SK-N-SH treated with all-trans-retinoic acid at 6 μM for 48 hours (cell line): ENCODE data around the gene PPBP.

ENCODE experiments used
- ATAC-seq: fragments of 200-7000 bp; cut with Tn5 transposase; 3 replicates; pipeline ENCODE4 v1.9.1; 2020; ENCODE audit warnings: mild to moderate bottlenecking, moderate library complexity
- ARNTL ChIP-seq: fragments of 450-650 bp; formaldehyde crosslinking; IDR thresholded peaks from 2 replicates; pipeline ENCODE4 v1.5.0; 2020; ENCODE audit warnings: low read depth, mild to moderate bottlenecking, moderate library complexity, borderline replicate concordance
- BACH2 ChIP-seq: fragments of 250-450 bp; sonication (Bioruptor Pico); IDR thresholded peaks from 2 replicates; pipeline ENCODE4 v1.9.0; 2021; ENCODE audit warnings: mild to moderate bottlenecking, borderline replicate concordance
- CSDC2 ChIP-seq: fragments of 250-450 bp; sonication (Bioruptor Pico); IDR thresholded peaks from 2 replicates; pipeline ENCODE4 v1.5.0; 2020; ENCODE audit warnings: mild to moderate bottlenecking, moderate library complexity
- ESRRG ChIP-seq: fragments of 250-450 bp; sonication (Bioruptor Pico); IDR thresholded peaks from 2 replicates; pipeline ENCODE4 v1.6.1; 2021; ENCODE audit warnings: mild to moderate bottlenecking
- GLIS3 ChIP-seq: fragments of 250-450 bp; sonication (Bioruptor Pico); IDR thresholded peaks from 2 replicates; pipeline ENCODE4 v1.5.0; 2020; ENCODE audit warnings: mild to moderate bottlenecking, moderate library complexity
- ISL1 ChIP-seq: fragments of 250-450 bp; sonication (Bioruptor Pico); IDR thresholded peaks from 2 replicates; pipeline ENCODE4 v2.1.2; 2022; ENCODE audit warnings: mild to moderate bottlenecking, moderate library complexity
- OSR1 ChIP-seq: fragments of 250-450 bp; sonication (Bioruptor Pico); IDR thresholded peaks from 2 replicates; pipeline ENCODE4 v1.8.0; 2022; ENCODE audit warnings: moderate library complexity, mild to moderate bottlenecking, inconsistent platforms
- PPARA ChIP-seq: fragments of 250-450 bp; sonication (Bioruptor Pico); IDR thresholded peaks from 2 replicates; pipeline ENCODE4 v1.5.0; 2020; ENCODE audit warnings: mild to moderate bottlenecking, borderline replicate concordance
- RARB ChIP-seq: fragments of 250-450 bp; sonication (Bioruptor Pico); IDR thresholded peaks from 2 replicates; pipeline ENCODE4 v1.8.0; 2021; ENCODE audit warnings: mild to moderate bottlenecking, moderate library complexity
- SNAI2 ChIP-seq: fragments of 250-450 bp; sonication (Bioruptor Pico); IDR thresholded peaks from 2 replicates; pipeline ENCODE4 v1.5.0; 2020; ENCODE audit warnings: mild to moderate bottlenecking, moderate library complexity
- TCF4 ChIP-seq: fragments of 250-450 bp; sonication (Bioruptor Pico); IDR thresholded peaks from 2 replicates; pipeline ENCODE4 v1.8.0; 2021; ENCODE audit warnings: mild to moderate bottlenecking, moderate library complexity, borderline replicate concordance
- TOX ChIP-seq: fragments of 250-450 bp; sonication (Bioruptor Pico); IDR thresholded peaks from 2 replicates; pipeline ENCODE4 v1.8.0; 2021; ENCODE audit warnings: mild to moderate bottlenecking, moderate library complexity, borderline replicate concordance
- ZC3H10 ChIP-seq: fragments of 250-450 bp; sonication (Bioruptor Pico); IDR thresholded peaks from 2 replicates; pipeline ENCODE4 v1.5.1; 2021; ENCODE audit warnings: mild to moderate bottlenecking, moderate library complexity
- ZFP3 ChIP-seq: fragments of 250-450 bp; sonication (Bioruptor Pico); IDR thresholded peaks from 2 replicates; pipeline ENCODE4 v1.5.0; 2020; ENCODE audit warnings: mild to moderate bottlenecking, moderate library complexity
- ZNF565 ChIP-seq: fragments of 450-650 bp; formaldehyde crosslinking; conservative IDR thresholded peaks from 2 replicates; pipeline ENCODE4 v1.5.0; 2020; ENCODE audit warnings: low read depth, mild to moderate bottlenecking, moderate library complexity
- ZNF70 ChIP-seq: fragments of 450-650 bp; formaldehyde crosslinking; IDR thresholded peaks from 2 replicates; pipeline ENCODE4 v1.5.0; 2020; ENCODE audit warnings: mild to moderate bottlenecking, moderate library complexity
- ZNF8 ChIP-seq: fragments of 450-650 bp; formaldehyde crosslinking; IDR thresholded peaks from 2 replicates; pipeline ENCODE4 v1.5.0; 2020; ENCODE audit warnings: mild to moderate bottlenecking, moderate library complexity
- TF ChIP-seq, protein P1 (sequence below): fragments of 250-450 bp; sonication (Bioruptor Pico); IDR thresholded peaks from 2 replicates; pipeline ENCODE4 v1.5.1; 2021; ENCODE audit warnings: mild to moderate bottlenecking, moderate library complexity
- TF ChIP-seq, protein P2 (sequence below): fragments of 250-450 bp; sonication (Bioruptor Pico); IDR thresholded peaks from 2 replicates; pipeline ENCODE4 v1.8.0; 2021; ENCODE audit warnings: low read depth, mild to moderate bottlenecking, moderate library complexity, borderline replicate concordance
- TF ChIP-seq, protein P3 (sequence below): fragments of 250-450 bp; sonication (Bioruptor Pico); IDR thresholded peaks from 2 replicates; pipeline ENCODE4 v1.8.0; 2020; ENCODE audit warnings: mild to moderate bottlenecking, moderate library complexity, borderline replicate concordance
- TF ChIP-seq, protein P4 (sequence below): fragments of 250-450 bp; sonication (Bioruptor Pico); IDR thresholded peaks from 2 replicates; pipeline ENCODE4 v1.5.1; 2020; ENCODE audit warnings: low read depth, mild to moderate bottlenecking, moderate library complexity

Gene PPBP

DNA sequence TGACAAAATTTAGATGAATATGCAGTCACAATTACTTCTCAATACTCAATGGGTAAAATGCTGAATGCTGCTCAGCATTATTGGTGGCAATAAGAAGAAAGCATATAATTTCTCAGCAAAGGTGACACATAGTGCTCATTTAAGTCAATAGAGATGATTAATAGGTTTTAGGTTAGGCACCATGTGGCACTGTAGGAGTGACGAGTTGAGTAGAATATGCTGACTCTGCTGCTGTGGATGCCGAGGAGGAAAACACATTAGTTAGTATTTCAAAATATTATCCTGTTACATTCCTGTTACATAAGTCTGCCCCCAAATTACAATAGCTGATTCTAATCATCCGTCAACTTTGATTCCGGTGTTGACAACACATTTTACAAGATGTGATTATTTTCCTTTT is 24.1 kb upstream of the PPBP start (continued):
- TF ChIP-seq, protein P1, sequence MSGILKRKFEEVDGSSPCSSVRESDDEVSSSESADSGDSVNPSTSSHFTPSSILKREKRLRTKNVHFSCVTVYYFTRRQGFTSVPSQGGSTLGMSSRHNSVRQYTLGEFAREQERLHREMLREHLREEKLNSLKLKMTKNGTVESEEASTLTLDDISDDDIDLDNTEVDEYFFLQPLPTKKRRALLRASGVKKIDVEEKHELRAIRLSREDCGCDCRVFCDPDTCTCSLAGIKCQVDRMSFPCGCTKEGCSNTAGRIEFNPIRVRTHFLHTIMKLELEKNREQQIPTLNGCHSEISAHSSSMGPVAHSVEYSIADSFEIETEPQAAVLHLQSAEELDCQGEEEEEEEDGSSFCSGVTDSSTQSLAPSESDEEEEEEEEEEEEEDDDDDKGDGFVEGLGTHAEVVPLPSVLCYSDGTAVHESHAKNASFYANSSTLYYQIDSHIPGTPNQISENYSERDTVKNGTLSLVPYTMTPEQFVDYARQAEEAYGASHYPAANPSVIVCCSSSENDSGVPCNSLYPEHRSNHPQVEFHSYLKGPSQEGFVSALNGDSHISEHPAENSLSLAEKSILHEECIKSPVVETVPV (CRISPR knock-in tag), result no peak
- TF ChIP-seq ZFP3 (CRISPR knock-in tag) (no peak), ZNF565 (CRISPR knock-in tag) (no peak)

DNA sequence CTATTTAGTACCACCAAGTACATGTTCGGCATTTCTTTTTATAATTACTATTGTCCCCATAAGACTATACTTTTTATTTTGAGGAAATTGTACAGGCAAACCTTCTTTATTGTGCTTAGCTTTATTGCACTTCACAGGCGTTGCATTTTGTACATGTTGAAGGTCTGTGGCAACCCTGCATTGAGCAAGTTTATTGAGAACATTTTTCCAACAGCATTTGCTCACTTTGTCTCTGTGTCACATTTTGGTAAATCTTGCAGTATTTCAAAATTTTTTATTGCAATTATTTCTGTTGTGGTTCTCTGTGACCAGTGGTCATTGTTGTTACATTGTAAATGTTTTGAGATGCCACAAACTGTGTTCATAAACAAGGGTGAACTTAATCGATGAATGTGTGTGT is 21.3 kb upstream of the PPBP start:
- no peak for ATAC-seq
- TF ChIP-seq SNAI2 (no peak), RARB (no peak), TOX (CRISPR knock-in tag) (no peak), CSDC2 (CRISPR knock-in tag) (no peak), ESRRG (no peak), GLIS3 (CRISPR knock-in tag) (no peak), BACH2 (CRISPR knock-in tag) (no peak), OSR1 (CRISPR knock-in tag) (no peak)
- TF ChIP-seq, protein P2, sequence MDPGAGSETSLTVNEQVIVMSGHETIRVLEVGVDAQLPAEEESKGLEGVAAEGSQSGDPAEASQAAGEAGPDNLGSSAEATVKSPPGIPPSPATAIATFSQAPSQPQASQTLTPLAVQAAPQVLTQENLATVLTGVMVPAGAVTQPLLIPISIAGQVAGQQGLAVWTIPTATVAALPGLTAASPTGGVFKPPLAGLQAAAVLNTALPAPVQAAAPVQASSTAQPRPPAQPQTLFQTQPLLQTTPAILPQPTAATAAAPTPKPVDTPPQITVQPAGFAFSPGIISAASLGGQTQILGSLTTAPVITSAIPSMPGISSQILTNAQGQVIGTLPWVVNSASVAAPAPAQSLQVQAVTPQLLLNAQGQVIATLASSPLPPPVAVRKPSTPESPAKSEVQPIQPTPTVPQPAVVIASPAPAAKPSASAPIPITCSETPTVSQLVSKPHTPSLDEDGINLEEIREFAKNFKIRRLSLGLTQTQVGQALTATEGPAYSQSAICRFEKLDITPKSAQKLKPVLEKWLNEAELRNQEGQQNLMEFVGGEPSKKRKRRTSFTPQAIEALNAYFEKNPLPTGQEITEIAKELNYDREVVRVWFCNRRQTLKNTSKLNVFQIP (CRISPR knock-in tag), result no peak
- TF ChIP-seq, protein P1 (CRISPR knock-in tag), result no peak
- TF ChIP-seq, all 23 proteins: peak for 0

DNA sequence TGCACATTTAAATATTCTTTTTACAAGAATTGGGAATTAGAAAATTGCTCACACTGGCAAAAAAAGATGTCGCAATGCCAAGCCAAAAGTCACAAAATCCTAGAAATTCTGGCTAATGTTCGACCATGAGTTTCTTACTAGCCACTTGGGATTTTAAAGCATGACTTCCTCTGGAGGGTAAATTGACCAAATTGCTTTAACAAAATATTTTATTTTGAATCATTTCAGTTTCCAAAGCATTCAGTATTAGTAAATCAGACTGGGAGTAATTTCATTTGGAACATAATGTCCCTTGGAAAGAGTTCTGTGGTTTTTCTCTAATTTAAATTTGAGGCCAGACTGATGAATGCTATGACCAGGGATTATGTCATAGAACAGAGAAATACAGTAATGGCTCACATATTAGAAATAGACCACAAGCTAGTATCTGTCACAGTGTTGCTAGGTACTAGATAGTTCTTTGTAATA is 18.1 kb upstream of the PPBP start:
- no peak for ATAC-seq
- no peak for TF ChIP-seq ARNTL (CRISPR knock-in tag)
- no peak for TF ChIP-seq TOX (CRISPR knock-in tag)
- no peak for TF ChIP-seq ZFP3 (CRISPR knock-in tag)
- TF ChIP-seq GLIS3 (CRISPR knock-in tag), result no peak
- TF ChIP-seq, protein P3, sequence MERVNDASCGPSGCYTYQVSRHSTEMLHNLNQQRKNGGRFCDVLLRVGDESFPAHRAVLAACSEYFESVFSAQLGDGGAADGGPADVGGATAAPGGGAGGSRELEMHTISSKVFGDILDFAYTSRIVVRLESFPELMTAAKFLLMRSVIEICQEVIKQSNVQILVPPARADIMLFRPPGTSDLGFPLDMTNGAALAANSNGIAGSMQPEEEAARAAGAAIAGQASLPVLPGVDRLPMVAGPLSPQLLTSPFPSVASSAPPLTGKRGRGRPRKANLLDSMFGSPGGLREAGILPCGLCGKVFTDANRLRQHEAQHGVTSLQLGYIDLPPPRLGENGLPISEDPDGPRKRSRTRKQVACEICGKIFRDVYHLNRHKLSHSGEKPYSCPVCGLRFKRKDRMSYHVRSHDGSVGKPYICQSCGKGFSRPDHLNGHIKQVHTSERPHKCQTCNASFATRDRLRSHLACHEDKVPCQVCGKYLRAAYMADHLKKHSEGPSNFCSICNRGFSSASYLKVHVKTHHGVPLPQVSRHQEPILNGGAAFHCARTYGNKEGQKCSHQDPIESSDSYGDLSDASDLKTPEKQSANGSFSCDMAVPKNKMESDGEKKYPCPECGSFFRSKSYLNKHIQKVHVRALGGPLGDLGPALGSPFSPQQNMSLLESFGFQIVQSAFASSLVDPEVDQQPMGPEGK (CRISPR knock-in tag), result no peak
- TF ChIP-seq TCF4 (CRISPR knock-in tag), result no peak
- TF ChIP-seq ZNF8 (CRISPR knock-in tag), result no peak
- TF ChIP-seq ZC3H10 (CRISPR knock-in tag), result no peak
- no peak for TF ChIP-seq SNAI2
- TF ChIP-seq, protein P1 (CRISPR knock-in tag), result no peak
- TF ChIP-seq ESRRG, result no peak
- no peak for TF ChIP-seq OSR1 (CRISPR knock-in tag)
- no peak for TF ChIP-seq ZNF70 (CRISPR knock-in tag)
- TF ChIP-seq PPARA, result no peak
- no peak for TF ChIP-seq RARB
- TF ChIP-seq, protein P2 (CRISPR knock-in tag), result no peak
- no peak for TF ChIP-seq ISL1 (CRISPR knock-in tag)
- TF ChIP-seq ZNF565 (CRISPR knock-in tag), result no peak
- TF ChIP-seq, protein P4, sequence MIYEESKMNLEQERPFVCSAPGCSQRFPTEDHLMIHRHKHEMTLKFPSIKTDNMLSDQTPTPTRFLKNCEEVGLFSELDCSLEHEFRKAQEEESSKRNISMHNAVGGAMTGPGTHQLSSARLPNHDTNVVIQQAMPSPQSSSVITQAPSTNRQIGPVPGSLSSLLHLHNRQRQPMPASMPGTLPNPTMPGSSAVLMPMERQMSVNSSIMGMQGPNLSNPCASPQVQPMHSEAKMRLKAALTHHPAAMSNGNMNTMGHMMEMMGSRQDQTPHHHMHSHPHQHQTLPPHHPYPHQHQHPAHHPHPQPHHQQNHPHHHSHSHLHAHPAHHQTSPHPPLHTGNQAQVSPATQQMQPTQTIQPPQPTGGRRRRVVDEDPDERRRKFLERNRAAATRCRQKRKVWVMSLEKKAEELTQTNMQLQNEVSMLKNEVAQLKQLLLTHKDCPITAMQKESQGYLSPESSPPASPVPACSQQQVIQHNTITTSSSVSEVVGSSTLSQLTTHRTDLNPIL (CRISPR knock-in tag), result no peak
